ENCODE data around the gene NIPBL.
A peak's percentile ranks its signal among the peaks of the same experiment; 100 is the strongest.
"Not testable (repeated sequence)": the region's sequence is repeated elsewhere in the genome, so short reads cannot be mapped to it uniquely, and the experiment has no call there.

The NIPBL gene

DNA sequence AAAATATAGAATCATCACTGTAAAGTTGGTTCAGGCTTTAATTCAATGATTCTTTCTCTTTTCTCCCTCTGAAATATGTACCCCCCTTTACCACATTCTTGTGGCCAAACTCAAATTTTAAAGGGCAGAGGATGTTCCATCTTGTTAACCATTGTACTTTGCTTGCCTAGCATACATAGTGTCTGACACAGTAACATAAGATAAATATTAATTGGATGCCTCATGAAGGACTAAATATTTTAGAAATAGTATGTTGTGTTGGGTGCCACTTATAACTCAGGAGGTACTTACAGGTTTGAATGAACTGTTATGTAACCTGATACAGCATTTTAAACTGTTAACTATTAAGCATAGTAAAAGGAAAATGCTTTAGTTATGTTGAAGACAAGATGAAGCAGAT is 71.5 kb downstream of the NIPBL start:
- peak; percentile 80 for DNase-seq

DNA sequence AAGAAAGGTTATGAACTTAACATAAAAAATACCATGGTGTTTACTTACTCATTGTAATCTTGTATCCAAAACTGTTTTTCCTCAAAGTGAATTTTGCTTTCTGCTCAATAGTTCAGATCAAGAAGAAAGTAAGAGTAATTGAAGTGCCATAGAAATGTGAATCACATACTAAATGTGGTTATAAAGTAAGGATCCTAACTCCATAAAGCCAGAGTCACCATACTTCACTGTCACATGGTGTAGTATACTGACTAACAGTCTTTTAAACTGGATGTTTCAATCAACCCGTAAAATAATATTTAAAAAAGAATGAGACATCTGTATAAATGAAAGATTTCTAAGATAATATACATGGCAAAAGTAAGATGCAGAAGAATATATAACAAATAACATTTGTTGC is 72.1 kb downstream of the NIPBL start:
- DNase-seq, result no peak

DNA sequence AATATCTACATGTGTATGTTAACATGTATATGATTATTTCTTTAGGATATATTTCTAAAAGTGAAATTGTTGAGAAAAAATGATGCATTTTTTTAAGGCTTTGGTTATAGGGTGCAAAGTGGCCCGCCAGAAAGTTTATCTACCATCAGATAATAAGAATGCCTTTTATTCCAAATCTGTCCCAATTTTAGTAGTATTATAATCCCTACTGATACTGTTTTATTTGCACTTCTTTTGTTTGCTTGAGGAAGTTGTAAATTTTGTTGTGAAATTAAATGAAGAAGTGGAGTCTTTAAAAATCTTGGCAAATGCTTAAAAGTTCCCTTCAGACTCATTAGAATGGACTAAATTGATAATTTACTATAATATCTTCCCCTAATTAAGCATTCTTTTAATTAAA is 73.0 kb downstream of the NIPBL start:
- DNase-seq, result no peak

DNA sequence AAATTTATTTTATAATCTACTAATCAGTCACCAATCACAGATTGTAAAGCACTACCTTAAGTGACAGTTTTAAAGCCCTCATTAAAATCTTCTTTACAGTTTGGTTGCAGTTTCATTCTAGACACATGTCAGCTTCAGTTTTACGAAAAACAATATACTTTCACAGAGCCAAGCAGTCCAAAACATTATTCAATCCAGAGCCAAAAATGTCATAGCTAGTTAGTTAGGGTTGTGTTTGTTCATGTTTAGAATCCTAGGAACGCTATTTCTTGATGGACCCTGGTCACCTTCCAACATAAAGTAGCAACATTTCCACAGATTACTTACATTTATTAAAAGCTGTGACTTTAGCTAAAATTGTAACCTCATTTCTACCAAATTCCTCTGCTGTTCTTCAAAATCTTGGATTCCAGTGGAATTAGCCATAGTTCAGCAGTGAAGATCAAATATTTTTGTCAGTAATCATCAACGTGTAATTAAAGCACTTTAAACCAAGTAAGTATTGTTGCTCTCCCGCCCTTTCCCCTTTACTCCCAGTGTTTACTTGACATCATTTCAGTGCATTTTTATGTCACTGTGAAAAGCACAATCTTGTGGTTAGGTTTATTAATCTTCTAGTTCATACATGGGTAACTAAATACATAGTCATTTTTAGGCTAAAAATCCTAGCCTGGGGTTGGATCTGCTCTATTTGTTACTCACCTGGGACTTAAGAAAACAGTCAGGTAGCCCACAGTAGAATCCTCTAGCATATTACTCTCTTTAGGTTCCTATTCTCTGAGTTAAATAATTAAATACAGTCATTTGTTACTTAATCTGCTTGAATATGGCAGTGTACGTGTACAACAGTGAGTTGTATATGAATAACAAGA is 74.3 kb downstream of the NIPBL start:
- DNase-seq, result peak; percentile 82

DNA sequence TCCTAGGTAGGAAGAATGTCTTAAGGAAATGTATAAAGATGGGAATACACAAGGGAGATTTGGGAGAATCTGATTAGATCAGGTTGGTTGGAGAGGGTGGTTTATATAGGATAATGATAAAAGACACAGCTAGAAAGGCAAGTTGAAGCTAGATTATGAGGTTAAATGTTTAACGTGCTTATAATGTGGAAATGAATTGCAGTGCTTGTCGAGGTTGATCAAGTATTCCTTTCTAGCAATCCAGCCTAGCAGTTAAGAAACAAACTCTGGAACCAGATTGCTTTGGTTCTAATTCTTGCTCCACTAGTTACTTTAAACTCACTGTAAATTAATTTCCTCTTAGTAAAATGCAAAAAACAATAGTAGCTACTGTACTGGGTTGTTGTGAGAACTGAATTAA is 76.5 kb downstream of the NIPBL start:
- DNase-seq, result no peak

DNA sequence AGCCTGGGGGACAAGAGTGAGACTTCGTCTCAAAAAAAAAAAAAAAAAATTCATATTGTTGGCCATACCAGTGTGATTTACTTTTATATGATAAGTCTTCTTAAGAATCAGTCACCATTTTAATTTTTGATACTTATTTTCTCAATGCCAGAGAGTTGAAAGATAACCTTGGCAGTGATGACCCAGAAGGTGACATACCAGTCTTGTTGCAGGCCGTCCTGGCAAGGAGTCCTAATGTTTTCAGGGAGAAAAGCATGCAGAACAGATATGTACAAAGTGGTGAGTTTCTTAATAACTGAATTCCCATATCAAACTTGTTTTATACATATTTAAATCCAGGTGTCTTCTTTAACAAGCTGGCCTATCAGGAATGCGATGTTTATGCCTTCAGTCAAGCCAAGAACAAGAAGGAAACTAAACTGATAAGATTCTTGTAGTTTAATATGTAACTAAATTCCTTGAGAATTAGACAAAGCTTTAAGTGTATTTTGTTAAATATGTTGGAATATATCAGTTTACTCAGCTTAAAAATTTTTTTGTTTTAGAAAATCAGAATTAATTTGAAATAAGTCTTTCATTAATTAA is 81.5 kb downstream of the NIPBL start:
- DNase-seq, result no peak

DNA sequence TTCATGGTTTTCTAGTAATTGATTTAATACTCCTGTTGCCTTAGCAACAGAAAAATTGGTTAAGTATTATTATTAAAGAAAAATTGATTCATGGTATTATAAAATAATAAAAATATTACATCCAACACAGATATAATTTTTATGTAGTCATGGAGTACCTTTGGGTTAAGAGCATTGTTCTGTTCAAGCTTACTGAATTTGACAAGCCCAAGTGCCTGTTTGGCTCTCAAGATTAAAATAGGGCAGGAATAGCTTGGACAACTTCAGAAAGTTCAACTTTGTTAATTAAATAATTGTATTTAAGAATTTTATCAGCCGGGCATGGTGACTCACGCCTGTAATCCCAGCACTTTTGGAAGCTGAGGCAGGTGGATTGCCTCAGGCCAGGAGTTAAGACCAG is 82.0 kb downstream of the NIPBL start:
- no peak for DNase-seq

DNA sequence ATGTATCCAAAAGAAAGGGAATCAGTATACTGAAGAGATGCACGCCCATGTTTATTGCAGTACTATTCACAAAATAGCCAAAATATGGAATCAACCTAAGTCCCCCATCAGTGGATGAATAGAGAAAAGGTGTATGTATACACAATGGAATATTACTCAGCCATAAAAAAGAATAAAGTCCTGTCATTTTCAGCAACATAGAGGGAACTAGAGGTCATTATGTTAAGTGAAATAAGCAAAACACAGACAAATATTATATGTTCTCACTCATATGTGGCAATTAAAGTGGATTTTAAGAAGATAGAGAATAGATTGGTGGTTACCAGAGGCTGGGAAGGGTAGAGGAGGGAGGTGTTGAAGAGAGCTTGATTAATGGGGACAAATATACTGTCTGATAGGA is 88.6 kb downstream of the NIPBL start:
- no peak for DNase-seq

DNA sequence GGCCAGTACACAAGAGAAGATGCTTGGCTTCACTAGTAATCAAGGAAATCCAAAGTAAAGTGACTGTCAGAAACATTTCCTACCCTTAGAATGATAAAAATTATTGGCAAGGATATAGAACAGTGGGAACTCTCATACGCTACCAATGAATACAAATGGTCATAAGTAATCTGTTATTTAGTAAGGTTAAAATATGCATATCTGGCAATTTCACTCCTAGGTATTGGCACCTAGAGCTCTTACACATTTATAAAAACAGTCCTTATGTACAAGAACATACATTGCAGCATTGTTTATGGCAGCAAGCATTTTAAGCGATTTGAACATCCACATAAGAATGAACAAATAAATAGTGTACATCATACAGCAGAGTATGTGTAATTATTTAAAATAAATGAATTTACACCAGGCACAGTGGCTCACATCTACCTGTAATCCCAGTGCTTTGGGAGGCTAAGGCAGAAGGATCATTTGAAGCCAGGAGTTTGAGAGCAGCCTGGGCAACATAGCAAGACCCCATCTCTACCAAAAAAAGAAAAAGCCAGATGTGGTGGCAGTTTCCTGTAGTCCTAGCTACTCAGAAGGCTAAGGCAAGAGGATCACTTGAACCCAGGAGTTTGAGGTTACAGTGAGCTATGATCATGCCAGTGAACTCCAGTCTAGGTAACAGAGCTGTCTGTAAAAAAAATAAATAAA is 93.3 kb downstream of the NIPBL start:
- DNase-seq, result no peak

DNA sequence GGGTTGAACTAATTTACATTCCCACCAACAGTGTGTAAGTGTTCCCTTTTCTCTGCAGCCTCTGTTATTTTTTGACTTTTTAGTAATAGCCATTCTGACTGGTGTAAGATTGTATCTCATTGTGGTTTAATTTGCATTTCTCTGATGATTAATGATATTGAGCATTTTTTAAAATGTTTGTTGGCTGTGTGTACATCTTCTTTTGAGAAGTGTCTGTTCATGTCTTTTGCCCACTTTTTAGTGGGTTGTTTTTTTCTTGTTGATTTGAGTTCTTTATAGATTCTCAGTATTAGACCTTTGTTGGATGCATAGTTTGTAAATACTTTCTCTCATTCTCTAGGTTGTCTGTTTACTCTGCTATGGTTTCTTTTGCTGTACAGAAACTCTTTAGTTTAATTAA is 101.6 kb downstream of the NIPBL start:
- DNase-seq, result no peak

DNA sequence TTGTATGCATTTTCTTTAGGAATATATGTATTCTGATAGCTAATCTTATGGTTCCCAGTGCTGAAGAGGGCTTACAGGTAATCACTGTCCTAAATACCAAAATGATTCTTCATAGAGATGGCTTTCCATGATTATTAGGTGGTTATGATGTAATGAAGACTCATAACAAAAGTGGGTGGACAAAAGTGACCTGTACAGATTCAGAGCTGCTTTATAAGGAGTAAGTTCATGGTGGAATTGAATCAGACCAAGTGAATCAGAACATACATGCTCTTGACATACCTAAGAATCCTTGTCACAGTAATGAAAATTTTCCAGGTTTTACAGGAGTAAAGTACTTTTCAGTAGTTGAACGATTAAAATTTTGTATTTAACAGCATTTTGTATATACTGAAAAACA is 105.6 kb downstream of the NIPBL start:
- peak; percentile 18 for DNase-seq

DNA sequence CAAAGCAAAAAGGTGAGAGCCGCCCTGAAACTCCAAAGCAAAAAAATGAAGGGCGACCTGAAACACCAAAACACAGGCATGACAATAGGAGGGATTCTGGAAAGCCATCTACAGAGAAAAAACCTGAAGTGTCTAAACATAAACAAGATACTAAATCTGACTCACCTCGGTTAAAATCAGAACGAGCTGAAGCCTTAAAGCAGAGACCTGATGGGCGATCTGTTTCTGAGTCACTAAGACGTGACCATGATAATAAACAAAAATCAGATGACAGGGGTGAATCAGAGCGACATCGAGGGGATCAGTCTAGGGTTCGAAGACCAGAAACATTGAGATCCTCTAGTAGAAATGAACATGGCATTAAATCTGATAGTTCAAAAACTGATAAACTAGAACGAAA is 108.8 kb downstream of the NIPBL start:
- no peak for DNase-seq

DNA sequence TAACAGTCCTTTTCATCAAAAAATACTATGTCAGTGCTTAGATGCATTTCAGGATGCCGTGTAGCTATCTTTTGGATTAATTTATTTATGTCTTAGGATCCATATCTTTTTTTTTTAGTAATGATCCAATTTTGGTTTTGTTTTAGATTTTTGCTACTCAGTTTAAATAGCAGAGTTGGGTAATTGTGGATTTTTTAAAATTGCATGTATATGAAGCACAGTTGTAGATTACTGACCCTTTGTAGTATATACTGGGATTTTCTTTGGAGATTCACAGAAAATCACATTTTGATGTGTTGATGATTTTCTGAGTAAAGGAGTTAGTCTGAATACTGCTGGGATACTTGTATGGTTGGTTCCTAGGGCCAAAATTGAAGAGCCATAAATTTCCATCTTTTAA is 111.8 kb downstream of the NIPBL start:
- no peak for DNase-seq

DNA sequence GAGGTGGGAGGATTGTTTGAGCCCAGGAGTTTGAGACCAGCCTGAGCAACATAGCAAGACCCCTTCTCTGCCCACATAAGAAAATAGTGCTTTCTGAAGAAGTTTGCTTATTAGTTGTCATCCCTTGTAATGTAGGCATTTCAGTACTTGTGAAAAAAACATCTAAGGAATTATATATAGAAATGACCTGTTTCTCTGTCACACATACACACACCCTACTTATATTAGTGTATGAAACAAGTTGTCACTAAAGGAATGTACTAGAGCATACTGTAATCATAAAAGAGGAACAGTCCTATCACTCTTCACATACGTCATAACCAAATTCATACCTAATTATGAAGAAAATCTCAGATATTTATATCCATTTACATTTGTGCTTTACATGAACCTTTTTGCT is 122.0 kb downstream of the NIPBL start:
- no peak for DNase-seq

DNA sequence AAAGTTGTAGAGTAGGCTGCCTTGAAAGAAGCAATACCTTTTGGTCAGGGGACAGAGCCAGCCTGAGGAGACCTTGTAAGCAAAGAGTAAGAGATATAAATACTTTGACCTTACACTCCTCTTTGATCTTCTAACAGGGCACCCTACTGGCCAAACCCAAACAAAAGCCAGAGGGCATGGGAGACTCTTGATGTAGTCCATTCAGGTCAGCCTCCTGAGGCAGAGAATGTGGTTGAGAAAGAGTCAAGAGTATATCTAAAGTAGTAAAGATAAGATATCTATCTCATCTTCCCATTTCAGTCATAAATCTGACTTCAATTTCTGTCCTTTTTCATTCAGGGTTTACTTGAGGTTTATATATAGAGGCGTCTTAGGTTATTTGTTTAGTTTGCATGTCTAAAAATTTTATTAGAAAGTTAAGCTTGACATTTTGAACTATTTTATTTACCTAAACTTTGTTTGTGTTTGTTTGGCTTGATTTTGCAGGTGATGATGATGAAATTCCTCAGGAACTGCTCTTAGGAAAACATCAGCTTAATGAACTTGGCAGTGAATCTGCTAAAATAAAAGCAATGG is 125.7 kb downstream of the NIPBL start:
- DNase-seq, result no peak

DNA sequence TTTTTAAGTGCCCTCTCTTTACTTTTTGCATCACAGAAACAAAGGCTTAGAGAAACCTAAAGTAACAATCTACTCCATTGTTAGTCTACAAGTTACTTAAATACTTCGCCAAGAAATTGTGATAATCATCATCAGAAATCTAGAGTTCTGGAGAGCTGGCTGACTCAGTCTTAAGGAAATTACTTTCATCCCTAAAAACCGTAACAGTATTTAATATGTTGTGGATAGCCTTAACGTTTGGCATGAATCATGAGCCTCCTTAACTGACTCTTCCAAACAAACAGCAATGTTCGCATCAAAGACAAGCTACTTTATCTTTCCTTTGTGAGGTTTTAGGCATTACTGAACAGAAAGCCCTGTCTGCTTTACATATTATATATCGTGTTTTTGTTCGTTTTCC is 128.7 kb downstream of the NIPBL start:
- peak; percentile 37 for DNase-seq

DNA sequence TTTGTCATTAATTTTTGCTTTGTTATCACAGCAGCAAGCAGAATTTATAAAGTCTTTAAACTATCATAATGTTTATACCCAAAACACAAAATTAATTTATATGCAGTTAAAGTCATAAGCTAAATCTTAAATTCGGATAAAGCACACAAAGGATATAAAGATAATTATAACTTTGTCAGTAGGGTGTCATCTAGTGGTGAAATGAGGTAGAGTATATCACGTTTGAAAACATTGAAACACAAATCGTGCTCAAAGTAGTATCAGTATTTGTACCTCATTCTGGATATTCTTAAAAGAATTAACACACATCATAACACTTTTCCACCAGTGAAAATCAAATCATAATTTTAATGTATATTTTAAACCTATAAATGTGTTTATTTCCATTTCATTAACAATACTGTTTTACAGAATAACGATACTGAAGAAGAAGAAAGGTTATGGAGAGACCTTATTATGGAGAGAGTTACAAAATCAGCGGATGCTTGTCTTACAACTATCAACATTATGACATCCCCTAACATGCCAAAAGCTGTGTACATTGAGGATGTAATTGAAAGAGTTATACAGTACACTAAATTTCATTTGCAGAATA is 129.5 kb downstream of the NIPBL start:
- peak; percentile 18 for DNase-seq

DNA sequence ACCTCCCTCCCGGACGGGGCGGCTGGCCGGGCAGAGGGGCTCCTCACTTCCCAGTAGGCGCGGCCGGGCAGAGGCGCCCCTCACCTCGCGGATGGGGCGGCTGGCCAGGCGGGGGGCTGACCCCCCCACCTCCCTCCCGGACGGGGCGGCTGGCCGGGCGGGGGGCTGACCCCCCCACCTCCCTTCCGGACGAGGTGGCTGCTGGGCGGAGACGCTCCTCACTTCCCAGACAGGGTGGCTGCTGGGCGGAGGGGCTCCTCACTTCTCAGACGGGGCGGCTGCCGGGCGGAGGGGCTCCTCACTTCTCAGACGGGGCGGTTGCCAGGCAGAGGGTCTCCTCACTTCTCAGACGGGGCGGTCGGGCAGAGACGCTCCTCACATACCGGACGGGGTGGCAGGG is 136.6 kb downstream of the NIPBL start:
- not testable (repeated sequence) for DNase-seq

DNA sequence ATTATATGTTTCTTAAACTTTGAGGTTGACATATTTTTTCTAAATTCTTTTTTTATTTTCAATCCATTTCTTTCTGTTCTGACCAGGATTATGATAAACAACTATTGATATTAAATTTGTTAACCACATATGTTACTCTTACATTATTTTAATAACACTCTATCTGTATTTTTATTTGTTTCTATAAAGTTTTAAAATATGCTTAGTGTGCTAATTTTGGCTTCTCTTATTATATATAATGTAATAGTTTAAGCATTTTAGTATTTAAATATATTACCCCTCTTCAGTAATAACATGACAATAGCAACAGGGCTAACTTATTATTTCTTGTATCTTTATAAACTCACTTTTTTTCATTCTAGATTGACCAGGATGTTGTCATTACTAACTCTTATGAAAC is 137.8 kb downstream of the NIPBL start:
- DNase-seq, result no peak

DNA sequence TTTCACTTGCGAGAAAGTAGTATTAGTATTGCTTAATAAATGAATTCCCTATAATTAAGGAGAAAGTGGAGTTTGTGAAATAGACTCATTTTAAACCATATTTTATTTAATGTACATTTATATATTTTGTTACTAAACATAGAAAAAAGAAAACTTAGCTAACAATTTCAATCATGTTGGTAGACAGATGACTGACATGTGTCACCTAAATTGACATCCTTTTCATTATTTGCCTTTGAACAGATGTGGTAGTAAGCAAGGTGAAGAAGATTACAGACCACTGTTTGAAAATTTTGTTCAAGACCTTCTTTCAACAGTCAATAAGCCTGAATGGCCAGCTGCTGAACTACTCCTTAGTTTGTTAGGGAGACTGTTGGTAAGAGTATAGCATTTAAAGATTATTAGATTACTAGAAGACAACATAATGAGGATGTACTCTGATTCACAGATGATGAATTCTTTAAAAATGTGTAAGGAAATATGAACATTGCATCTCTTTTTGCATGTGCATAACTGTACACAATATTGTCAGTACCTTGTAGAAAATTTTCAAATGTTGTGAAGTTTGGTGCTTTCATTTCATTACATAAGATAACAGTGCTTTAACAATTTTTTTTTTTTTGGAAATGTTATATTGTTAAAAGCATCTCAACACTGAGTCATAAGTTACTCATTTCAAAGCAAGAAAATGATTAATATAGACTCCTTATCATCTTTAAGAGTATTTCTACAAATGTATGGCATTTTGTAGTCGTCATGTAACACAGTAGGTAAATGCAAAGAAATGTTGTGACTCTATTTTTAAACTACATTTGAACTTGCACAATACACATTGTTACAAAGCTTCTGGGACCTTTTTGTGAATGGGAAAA is 139.5 kb downstream of the NIPBL start:
- peak; percentile 9 for DNase-seq

DNA sequence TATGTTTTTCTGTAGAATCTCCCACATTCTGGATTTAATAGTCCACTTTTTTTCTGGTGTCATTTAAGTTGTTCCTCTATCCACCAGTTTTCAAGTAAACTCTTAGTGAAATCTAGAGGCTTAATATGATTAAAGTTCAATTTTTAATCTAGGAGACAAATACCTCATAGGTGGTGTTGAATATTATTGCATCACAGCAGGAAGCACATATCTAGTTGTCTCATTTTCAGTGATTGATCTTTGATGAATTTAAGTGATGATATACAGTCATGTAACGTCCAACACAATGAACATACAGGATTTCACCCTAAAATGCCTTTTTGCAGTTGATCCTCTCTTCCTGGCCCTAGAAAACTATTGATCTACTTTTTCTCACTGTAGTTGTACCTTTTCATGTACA is 152.3 kb downstream of the NIPBL start:
- no peak for DNase-seq

DNA sequence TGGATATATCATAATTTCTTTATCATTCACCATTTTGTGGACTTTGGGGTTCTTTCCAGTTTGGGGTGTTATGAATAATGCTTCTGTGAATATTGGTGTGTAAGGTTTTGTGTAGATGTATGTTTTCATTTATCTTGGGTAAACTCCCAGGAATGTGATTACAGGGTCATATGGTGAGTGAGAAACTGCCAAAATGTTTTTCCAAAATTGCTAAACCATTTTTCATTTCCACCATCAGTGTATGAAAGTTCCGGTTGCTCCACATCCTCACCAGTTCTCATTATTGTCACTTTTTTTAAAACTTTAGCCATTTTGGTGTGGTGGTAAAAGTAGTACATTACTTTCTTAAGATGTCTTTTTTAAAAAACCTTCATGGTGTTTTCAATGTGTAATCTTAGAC is 152.9 kb downstream of the NIPBL start:
- peak; percentile 0 for DNase-seq
